ENCODE results near the gene NMT1. TPM values are rescaled to one million over a fixed set of nuclear protein-coding genes. Genes with fewer than 3 reads are reported as not detected.

NMT1 gene
- total and polyA plus RNA-seq, 2 of the 13 experiments (the other 11 are each of a cell fraction or from before 2014, with no cell fraction given): 75.7 to 142 TPM

DNA sequence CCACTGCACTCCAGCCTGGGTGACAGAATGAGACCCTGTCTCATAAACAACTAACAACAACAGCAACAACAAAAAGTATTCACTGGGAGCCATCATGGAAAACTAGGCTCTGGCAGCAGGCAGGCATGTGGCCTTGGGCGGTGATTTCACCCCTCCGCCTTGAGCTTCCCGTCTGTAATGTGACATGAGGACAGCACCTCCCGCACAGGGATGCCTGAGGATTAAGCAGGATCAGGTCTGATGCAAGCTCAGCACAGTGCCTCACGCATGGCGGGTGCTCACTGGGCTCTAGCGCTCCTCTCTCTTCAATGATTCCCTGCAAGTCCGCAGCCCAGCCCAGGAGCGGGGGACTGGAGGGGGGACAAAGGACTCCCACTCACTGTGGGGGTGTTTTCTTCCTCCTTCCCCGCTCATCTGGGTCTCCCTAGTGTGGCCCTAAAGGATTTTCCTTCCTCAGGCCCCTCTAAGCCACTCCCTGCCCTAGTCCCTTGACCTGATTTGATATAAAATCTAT lies 68.4 kb downstream of the NMT1 start (continued):
- TF ChIP-seq, protein P1, sequence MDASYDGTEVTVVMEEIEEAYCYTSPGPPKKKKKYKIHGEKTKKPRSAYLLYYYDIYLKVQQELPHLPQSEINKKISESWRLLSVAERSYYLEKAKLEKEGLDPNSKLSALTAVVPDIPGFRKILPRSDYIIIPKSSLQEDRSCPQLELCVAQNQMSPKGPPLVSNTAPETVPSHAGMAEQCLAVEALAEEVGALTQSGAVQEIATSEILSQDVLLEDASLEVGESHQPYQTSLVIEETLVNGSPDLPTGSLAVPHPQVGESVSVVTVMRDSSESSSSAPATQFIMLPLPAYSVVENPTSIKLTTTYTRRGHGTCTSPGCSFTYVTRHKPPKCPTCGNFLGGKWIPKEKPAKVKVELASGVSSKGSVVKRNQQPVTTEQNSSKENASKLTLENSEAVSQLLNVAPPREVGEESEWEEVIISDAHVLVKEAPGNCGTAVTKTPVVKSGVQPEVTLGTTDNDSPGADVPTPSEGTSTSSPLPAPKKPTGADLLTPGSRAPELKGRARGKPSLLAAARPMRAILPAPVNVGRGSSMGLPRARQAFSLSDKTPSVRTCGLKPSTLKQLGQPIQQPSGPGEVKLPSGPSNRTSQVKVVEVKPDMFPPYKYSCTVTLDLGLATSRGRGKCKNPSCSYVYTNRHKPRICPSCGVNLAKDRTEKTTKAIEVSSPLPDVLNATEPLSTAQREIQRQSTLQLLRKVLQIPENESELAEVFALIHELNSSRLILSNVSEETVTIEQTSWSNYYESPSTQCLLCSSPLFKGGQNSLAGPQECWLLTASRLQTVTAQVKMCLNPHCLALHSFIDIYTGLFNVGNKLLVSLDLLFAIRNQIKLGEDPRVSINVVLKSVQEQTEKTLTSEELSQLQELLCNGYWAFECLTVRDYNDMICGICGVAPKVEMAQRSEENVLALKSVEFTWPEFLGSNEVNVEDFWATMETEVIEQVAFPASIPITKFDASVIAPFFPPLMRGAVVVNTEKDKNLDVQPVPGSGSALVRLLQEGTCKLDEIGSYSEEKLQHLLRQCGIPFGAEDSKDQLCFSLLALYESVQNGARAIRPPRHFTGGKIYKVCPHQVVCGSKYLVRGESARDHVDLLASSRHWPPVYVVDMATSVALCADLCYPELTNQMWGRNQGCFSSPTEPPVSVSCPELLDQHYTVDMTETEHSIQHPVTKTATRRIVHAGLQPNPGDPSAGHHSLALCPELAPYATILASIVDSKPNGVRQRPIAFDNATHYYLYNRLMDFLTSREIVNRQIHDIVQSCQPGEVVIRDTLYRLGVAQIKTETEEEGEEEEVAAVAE (CRISPR knock-in tag; IDR thresholded peaks at IDR 0.05; ENCODE audit: borderline replicate concordance): no peak
- TF ChIP-seq HIVEP1 (CRISPR knock-in tag; IDR thresholded peaks at IDR 0.05) (peak; percentile 53; the same call in 1 of the 2 replicates), ZNF605 (CRISPR knock-in tag; IDR thresholded peaks at IDR 0.05) (peak; percentile 66), RBM39 (IDR thresholded peaks at IDR 0.05; ENCODE audit: low read depth, low read length, poor library complexity, severe bottlenecking) (no peak), FOSL2 (CRISPR knock-in tag; IDR thresholded peaks at IDR 0.05) (peak; percentile 75), MAFF (IDR thresholded peaks at IDR 0.05; ENCODE audit: low read depth, low read length) (peak; percentile 60; the same call in 1 of the 2 replicates), EP300 (IDR thresholded peaks at IDR 0.05; ENCODE audit: low read depth in 2 of 2, low read length in 2 of 2) (peak in 1 of 2 experiments; percentile 24; a peak in 1 of 4 replicates), EP300 (CRISPR knock-in tag; IDR thresholded peaks at IDR 0.05; ENCODE audit: borderline replicate concordance) (no peak; the same call in 1 of the 2 replicates)
- TF ChIP-seq, protein P2, sequence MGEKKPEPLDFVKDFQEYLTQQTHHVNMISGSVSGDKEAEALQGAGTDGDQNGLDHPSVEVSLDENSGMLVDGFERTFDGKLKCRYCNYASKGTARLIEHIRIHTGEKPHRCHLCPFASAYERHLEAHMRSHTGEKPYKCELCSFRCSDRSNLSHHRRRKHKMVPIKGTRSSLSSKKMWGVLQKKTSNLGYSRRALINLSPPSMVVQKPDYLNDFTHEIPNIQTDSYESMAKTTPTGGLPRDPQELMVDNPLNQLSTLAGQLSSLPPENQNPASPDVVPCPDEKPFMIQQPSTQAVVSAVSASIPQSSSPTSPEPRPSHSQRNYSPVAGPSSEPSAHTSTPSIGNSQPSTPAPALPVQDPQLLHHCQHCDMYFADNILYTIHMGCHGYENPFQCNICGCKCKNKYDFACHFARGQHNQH (CRISPR knock-in tag; IDR thresholded peaks at IDR 0.05): no peak
- TF ChIP-seq, protein P3, sequence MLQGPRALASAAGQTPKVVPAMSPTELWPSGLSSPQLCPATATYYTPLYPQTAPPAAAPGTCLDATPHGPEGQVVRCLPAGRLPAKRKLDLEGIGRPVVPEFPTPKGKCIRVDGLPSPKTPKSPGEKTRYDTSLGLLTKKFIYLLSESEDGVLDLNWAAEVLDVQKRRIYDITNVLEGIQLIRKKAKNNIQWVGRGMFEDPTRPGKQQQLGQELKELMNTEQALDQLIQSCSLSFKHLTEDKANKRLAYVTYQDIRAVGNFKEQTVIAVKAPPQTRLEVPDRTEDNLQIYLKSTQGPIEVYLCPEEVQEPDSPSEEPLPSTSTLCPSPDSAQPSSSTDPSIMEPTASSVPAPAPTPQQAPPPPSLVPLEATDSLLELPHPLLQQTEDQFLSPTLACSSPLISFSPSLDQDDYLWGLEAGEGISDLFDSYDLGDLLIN (CRISPR knock-in tag; IDR thresholded peaks at IDR 0.05; ENCODE audit: borderline replicate concordance): no peak
- TF ChIP-seq, protein P4, sequence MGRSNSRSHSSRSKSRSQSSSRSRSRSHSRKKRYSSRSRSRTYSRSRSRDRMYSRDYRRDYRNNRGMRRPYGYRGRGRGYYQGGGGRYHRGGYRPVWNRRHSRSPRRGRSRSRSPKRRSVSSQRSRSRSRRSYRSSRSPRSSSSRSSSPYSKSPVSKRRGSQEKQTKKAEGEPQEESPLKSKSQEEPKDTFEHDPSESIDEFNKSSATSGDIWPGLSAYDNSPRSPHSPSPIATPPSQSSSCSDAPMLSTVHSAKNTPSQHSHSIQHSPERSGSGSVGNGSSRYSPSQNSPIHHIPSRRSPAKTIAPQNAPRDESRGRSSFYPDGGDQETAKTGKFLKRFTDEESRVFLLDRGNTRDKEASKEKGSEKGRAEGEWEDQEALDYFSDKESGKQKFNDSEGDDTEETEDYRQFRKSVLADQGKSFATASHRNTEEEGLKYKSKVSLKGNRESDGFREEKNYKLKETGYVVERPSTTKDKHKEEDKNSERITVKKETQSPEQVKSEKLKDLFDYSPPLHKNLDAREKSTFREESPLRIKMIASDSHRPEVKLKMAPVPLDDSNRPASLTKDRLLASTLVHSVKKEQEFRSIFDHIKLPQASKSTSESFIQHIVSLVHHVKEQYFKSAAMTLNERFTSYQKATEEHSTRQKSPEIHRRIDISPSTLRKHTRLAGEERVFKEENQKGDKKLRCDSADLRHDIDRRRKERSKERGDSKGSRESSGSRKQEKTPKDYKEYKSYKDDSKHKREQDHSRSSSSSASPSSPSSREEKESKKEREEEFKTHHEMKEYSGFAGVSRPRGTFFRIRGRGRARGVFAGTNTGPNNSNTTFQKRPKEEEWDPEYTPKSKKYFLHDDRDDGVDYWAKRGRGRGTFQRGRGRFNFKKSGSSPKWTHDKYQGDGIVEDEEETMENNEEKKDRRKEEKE (IDR thresholded peaks at IDR 0.05): no peak
- TF ChIP-seq, protein P5, sequence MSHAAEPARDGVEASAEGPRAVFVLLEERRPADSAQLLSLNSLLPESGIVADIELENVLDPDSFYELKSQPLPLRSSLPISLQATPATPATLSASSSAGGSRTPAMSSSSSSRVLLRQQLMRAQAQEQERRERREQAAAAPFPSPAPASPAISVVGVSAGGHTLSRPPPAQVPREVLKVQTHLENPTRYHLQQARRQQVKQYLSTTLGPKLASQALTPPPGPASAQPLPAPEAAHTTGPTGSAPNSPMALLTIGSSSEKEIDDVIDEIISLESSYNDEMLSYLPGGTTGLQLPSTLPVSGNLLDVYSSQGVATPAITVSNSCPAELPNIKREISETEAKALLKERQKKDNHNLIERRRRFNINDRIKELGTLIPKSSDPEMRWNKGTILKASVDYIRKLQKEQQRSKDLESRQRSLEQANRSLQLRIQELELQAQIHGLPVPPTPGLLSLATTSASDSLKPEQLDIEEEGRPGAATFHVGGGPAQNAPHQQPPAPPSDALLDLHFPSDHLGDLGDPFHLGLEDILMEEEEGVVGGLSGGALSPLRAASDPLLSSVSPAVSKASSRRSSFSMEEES (CRISPR knock-in tag; IDR thresholded peaks at IDR 0.05): peak; percentile 77
- TF ChIP-seq, protein P6, sequence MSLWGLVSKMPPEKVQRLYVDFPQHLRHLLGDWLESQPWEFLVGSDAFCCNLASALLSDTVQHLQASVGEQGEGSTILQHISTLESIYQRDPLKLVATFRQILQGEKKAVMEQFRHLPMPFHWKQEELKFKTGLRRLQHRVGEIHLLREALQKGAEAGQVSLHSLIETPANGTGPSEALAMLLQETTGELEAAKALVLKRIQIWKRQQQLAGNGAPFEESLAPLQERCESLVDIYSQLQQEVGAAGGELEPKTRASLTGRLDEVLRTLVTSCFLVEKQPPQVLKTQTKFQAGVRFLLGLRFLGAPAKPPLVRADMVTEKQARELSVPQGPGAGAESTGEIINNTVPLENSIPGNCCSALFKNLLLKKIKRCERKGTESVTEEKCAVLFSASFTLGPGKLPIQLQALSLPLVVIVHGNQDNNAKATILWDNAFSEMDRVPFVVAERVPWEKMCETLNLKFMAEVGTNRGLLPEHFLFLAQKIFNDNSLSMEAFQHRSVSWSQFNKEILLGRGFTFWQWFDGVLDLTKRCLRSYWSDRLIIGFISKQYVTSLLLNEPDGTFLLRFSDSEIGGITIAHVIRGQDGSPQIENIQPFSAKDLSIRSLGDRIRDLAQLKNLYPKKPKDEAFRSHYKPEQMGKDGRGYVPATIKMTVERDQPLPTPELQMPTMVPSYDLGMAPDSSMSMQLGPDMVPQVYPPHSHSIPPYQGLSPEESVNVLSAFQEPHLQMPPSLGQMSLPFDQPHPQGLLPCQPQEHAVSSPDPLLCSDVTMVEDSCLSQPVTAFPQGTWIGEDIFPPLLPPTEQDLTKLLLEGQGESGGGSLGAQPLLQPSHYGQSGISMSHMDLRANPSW (CRISPR knock-in tag; IDR thresholded peaks at IDR 0.05; ENCODE audit: borderline replicate concordance): no peak

Data from HepG2 (cell line).